Osteoblast (primary cell): ENCODE results near the gene SDC1. TPM values are rescaled to one million over a fixed set of nuclear protein-coding genes. Genes with fewer than 3 reads are reported as not detected.

ENCODE experiments used
- DNase-seq: peaks from one replicate; pipeline ENCODE4 v3.0.0; 2011; ENCODE audit warnings: low spot score, mixed read lengths; ENCODE audit not compliant: insufficient read length; ENCODE audit errors: missing footprints
- H2AFZ ChIP-seq: 2 replicates; pipeline ENCODE4 v1.6.0; 2011; ENCODE audit warnings: mild to moderate bottlenecking, low read length
- H3K27ac ChIP-seq: 2 replicates; pipeline ENCODE4 v1.5.1; 2011; ENCODE audit warnings: mild to moderate bottlenecking, low read depth, low read length, moderate library complexity
- H3K27me3 ChIP-seq: 2 replicates; pipeline ENCODE4 v1.6.0; 2012; ENCODE audit warnings: mild to moderate bottlenecking, control low read depth, inconsistent platforms, low read length, moderate library complexity; ENCODE audit not compliant: insufficient read depth
- H3K36me3 ChIP-seq: 2 replicates; pipeline ENCODE4 v1.5.1; 2011; ENCODE audit warnings: mild to moderate bottlenecking, low read length, control low read depth, moderate library complexity; ENCODE audit not compliant: insufficient read depth
- H3K4me1 ChIP-seq: 2 replicates; pipeline ENCODE4 v1.5.1; 2011; ENCODE audit warnings: mild to moderate bottlenecking, low read length, control low read depth, moderate library complexity; ENCODE audit not compliant: insufficient read depth
- H3K4me2 ChIP-seq: 2 replicates; pipeline ENCODE4 v1.6.0; 2011; ENCODE audit warnings: mild to moderate bottlenecking, low read length; ENCODE audit not compliant: insufficient read depth
- H3K4me3 ChIP-seq: fragments of 200-600 bp; sonication (generic); 3 replicates; pipeline ENCODE4 v1.5.1; 2012; ENCODE audit warnings: mild to moderate bottlenecking, low read length, inconsistent platforms; ENCODE audit not compliant: insufficient read depth
- H3K79me2 ChIP-seq: 2 replicates; pipeline ENCODE4 v1.6.0; 2012; ENCODE audit warnings: mild to moderate bottlenecking, low read length, control low read depth, inconsistent platforms; ENCODE audit not compliant: insufficient read depth
- H3K9me3 ChIP-seq: 2 replicates; pipeline ENCODE4 v1.5.1; 2011; ENCODE audit warnings: low read depth, low read length, control low read depth
- H4K20me1 ChIP-seq: 2 replicates; pipeline ENCODE4 v1.6.0; 2012; ENCODE audit warnings: mild to moderate bottlenecking, low read length, control low read depth; ENCODE audit not compliant: insufficient read depth
- total RNA-seq: library from RNA; depleted of rRNA; stranded (reverse); fragments of >200 nt; gene quantifications from 2 replicates; pipeline ENCODE4 v1.2.3, GENCODE V29; 2012
- TF ChIP-seq, protein P1 (sequence below): IDR thresholded peaks from 2 replicates; pipeline ENCODE4 v1.5.1; 2011; ENCODE audit warnings: mild to moderate bottlenecking, low read depth, low read length, moderate library complexity; ENCODE audit errors: extremely low read depth

Gene SDC1
- total RNA-seq, 1 donor, result 7.6 TPM

DNA sequence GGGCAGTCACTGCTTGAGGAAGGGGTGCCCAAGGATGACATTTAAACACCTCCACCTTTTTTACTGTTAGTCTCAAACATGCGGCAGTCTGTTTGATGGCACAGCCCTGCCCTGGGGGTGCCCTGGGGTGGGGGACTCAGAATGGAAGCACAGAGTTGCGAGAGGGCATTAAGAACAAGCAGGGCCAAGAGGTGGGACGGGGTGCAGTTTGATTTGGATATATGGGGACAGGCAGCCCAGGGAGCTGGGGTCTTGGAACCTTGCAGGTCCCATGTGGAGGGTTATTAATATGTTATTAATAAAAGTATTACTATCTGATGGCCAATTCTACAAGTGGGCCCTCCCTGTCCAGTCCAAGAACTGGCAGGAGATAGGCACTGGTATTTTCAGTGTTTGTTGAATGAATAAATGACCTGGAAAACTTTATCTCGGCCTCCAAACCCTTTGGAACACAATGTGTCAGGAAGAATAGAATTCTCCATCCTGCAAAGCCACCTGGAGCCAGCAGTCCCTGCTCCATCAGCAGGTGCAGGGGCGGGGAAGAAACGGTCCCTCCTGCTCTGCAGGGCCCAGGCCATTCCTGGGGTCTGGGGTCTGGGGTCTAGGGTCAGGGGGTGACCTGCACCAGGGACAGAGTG is 25.2 kb downstream of the SDC1 start:
- TF ChIP-seq, protein P1, sequence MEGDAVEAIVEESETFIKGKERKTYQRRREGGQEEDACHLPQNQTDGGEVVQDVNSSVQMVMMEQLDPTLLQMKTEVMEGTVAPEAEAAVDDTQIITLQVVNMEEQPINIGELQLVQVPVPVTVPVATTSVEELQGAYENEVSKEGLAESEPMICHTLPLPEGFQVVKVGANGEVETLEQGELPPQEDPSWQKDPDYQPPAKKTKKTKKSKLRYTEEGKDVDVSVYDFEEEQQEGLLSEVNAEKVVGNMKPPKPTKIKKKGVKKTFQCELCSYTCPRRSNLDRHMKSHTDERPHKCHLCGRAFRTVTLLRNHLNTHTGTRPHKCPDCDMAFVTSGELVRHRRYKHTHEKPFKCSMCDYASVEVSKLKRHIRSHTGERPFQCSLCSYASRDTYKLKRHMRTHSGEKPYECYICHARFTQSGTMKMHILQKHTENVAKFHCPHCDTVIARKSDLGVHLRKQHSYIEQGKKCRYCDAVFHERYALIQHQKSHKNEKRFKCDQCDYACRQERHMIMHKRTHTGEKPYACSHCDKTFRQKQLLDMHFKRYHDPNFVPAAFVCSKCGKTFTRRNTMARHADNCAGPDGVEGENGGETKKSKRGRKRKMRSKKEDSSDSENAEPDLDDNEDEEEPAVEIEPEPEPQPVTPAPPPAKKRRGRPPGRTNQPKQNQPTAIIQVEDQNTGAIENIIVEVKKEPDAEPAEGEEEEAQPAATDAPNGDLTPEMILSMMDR, result no peak
- Histone ChIP-seq H3K4me3 (no peak overlapping the region), H4K20me1 (no peaks in the 10 kb centered on the region), H3K9me3 (no peaks in the 10 kb centered on the region), H3K27ac (no peak overlapping the region), H3K27me3 (no peaks in the 10 kb centered on the region), H3K36me3 (no peaks in the 10 kb centered on the region), H2AFZ (no peak overlapping the region), H3K79me2 (no peaks in the 10 kb centered on the region), H3K4me2 (no peak overlapping the region), H3K4me1 (no peaks in the 10 kb centered on the region)
- DNase-seq, result no peak

DNA sequence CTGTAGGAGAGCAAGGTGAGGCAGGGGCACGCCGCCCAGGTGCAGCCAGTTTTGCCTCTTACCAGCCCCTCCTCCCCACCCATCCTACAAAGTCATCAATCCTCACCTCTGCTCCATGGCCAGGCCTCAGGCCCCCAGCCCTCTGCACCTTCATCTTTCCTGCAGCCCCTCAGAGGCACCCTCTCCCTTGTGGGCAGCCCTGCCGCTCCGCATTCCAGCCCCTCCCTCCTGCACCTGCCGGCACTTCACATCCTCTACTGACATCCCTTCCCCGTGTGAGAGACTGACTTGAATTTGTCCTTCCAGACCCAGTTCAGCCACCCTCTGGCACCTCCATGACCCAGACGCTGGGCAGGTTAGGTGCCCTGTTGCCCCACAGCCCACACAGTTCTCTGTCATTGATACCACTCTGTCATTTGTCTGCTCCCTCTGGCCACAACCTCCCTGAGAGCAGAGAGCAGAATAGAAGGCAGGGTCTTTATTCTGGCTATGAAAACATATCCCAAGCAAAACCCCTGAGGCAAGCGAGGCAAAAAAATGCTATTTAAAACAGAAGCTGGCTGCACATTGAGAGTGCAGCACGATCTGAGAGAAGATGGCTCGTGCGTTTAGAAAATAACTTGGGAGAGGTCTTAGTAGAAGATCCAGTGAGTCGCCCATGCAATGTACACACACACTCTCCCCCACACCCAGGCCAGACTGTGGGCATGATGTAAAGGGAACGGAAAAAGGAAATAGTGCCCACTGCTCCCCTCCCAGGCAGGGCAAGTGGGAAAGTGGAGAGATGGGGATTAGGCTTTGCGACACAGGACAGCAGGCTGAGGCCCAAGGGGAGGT is 25.9 kb downstream of the SDC1 start:
- Histone ChIP-seq H3K79me2 (no peaks in the 10 kb centered on the region), H3K9me3 (no peaks in the 10 kb centered on the region), H3K36me3 (no peaks in the 10 kb centered on the region), H3K4me3 (no peak overlapping the region), H3K4me2 (no peak overlapping the region), H3K4me1 (no peaks in the 10 kb centered on the region), H2AFZ (no peak overlapping the region), H3K27me3 (no peaks in the 10 kb centered on the region), H3K27ac (no peak overlapping the region), H4K20me1 (no peaks in the 10 kb centered on the region)
- DNase-seq, result no peak
- TF ChIP-seq, protein P1, result no peak

DNA sequence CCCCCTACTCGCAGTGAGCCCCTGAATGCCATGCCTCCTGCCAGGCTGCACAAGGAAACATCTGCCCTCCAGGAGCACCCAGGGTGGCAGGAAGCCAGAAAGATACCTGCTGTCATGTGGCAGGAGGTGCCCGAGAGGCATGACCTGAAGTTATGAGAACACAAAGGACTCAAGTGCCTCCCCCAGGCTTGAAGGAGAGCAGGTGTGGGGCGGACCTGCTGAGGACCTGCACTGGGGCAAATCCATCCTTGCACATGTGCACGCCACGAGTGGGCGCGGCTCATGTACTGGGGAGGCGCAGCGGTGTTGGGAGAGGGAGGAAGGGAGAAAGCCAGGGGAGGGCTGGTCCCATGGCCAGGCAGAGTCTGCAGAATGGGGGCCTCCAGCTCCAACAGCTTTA is 26.9 kb downstream of the SDC1 start:
- Histone ChIP-seq H2AFZ (no peak overlapping the region), H3K9me3 (no peaks in the 10 kb centered on the region), H3K4me1 (no peaks in the 10 kb centered on the region), H3K27me3 (no peaks in the 10 kb centered on the region), H3K27ac (no peak overlapping the region), H3K79me2 (no peaks in the 10 kb centered on the region), H4K20me1 (no peaks in the 10 kb centered on the region), H3K4me2 (no peak overlapping the region), H3K4me3 (no peak overlapping the region), H3K36me3 (no peaks in the 10 kb centered on the region)
- TF ChIP-seq, protein P1, result no peak
- no peak for DNase-seq

DNA sequence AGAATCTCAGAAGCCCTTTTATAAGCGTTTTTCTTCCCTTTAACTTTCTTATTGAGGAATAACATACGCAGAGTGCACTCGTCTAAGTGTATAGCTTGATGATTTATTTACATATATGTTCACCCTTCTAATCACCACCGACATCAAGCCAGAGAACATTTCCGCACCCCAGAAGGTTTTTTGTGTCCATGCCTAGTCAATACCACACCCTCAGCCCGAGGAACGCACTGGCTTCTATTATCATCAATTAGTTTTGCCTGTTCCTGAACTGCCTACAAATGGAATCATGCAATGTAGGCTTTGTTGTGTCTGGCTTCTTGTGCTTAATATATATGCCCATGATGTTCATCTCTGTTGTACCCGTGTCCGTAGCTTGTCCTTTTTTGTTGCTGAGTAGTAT is 27.7 kb downstream of the SDC1 start:
- Histone ChIP-seq H3K4me2 (no peak overlapping the region), H3K4me3 (no peak overlapping the region), H4K20me1 (no peaks in the 10 kb centered on the region), H3K4me1 (no peaks in the 10 kb centered on the region), H3K9me3 (no peaks in the 10 kb centered on the region), H2AFZ (no peak overlapping the region), H3K27ac (no peak overlapping the region), H3K79me2 (no peaks in the 10 kb centered on the region), H3K27me3 (no peaks in the 10 kb centered on the region), H3K36me3 (no peaks in the 10 kb centered on the region)
- TF ChIP-seq, protein P1, result no peak
- no peak for DNase-seq
